ENCODE results near the gene PGLYRP3.

- no peak for TF ChIP-seq EZH2 (IDR thresholded peaks at IDR 0.05; ENCODE audit: low read depth, unreplicated experiment)
- TF ChIP-seq CTCF (conservative IDR thresholded peaks at IDR 0.05; ENCODE audit: low read depth in 2 of 2): peak; percentile 90 to 92
- no peak for TF ChIP-seq REST (IDR thresholded peaks at IDR 0.05; ENCODE audit: unreplicated experiment)
- no peak for TF ChIP-seq ZNF462 (CRISPR knock-in tag; IDR thresholded peaks at IDR 0.05)
- no peak for TF ChIP-seq POLR2AphosphoS5 (IDR thresholded peaks at IDR 0.05; ENCODE audit: low read depth)
- no peak for TF ChIP-seq NANOG (IDR thresholded peaks at IDR 0.05; ENCODE audit: borderline replicate concordance)
- TF ChIP-seq STAT1 (IDR thresholded peaks at IDR 0.05; ENCODE audit: unreplicated experiment): no peak
Measured at GRCh38 chr1:153352523-153352922, 39.8 kb upstream of the PGLYRP3 start.
